Smooth muscle cell (in vitro differentiated cells): ENCODE results near the gene FHL1. TPM values are rescaled to one million over a fixed set of nuclear protein-coding genes. Genes with fewer than 3 reads are reported as not detected.
"Not testable (repeated sequence)": the region's sequence is repeated elsewhere in the genome, so short reads cannot be mapped to it uniquely, and the experiment has no call there.

Experiments used
- DNase-seq: peaks from one replicate; lab custom pipeline; 2025; ENCODE audit not compliant: unreplicated experiment; lab: John Stamatoyannopoulos, UW
- H2AFZ ChIP-seq: fragments of 200-600 bp; sonication (generic); 2 replicates; pipeline ENCODE4 v1.6.0; 2016; ENCODE audit warnings: antibody characterized with exemption, low read depth, mild to moderate bottlenecking
- H3F3A ChIP-seq: fragments of 200-600 bp; sonication (generic); 2 replicates; pipeline ENCODE4 v1.6.0; 2017; ENCODE audit warnings: antibody characterized with exemption, low read depth
- H3K27ac ChIP-seq: fragments of 200-600 bp; sonication (generic); 2 replicates; pipeline ENCODE4 v1.5.1; 2016; ENCODE audit warnings: low read depth, mild to moderate bottlenecking
- H3K27me3 ChIP-seq: fragments of 200-600 bp; sonication (generic); 2 replicates; pipeline ENCODE4 v1.6.1; 2016; ENCODE audit warnings: low read depth, mild to moderate bottlenecking
- H3K36me3 ChIP-seq: fragments of 200-600 bp; sonication (generic); 2 replicates; pipeline ENCODE4 v1.5.1; 2016; ENCODE audit warnings: low read depth
- H3K4me1 ChIP-seq: fragments of 200-600 bp; sonication (generic); 2 replicates; pipeline ENCODE4 v1.5.1; 2016; ENCODE audit warnings: low read depth
- H3K4me2 ChIP-seq: fragments of 200-600 bp; sonication (generic); 2 replicates; pipeline ENCODE4 v1.6.0; 2016; ENCODE audit warnings: mild to moderate bottlenecking
- H3K4me3 ChIP-seq: fragments of 200-600 bp; sonication (generic); 2 replicates; pipeline ENCODE4 v1.5.1; 2016; ENCODE audit warnings: mild to moderate bottlenecking
- H3K79me2 ChIP-seq: fragments of 200-600 bp; sonication (generic); 2 replicates; pipeline ENCODE4 v1.6.0; 2016; ENCODE audit warnings: low read depth, mild to moderate bottlenecking
- H3K9ac ChIP-seq: fragments of 200-600 bp; sonication (generic); 2 replicates; pipeline ENCODE4 v1.6.0; 2016; ENCODE audit warnings: low read depth
- H3K9me3 ChIP-seq: fragments of 200-600 bp; sonication (generic); replicated peaks from 2 replicates; pipeline ENCODE4 v1.5.1; 2016; ENCODE audit warnings: low read depth
- H4K20me1 ChIP-seq: fragments of 200-600 bp; sonication (generic); 2 replicates; pipeline ENCODE4 v1.6.0; 2016; ENCODE audit warnings: low read depth
- CTCF ChIP-seq: fragments of 200-600 bp; sonication (generic); IDR thresholded peaks from 2 replicates; pipeline ENCODE4 v1.5.1; 2017; ENCODE audit warnings: borderline replicate concordance, mild to moderate bottlenecking, antibody characterized with exemption; ENCODE audit not compliant: insufficient read depth, poor library complexity, severe bottlenecking
- WGBS: methylation state at CpG from one replicate; pipeline ENCODE4 v1.1.7; 2016; ENCODE audit warnings: low lambda C conversion rate; 5-methylcytosine and 5-hydroxymethylcytosine counted together
- polyA plus RNA-seq: library from polyadenylated mRNA; unstranded; fragments of >200 nt; fragmentation: Nextera tagmentation; extraction: Ambion mirVana; gene quantifications from 2 replicates; pipeline ENCODE4 v1.2.1, GENCODE V29; 2016
- total RNA-seq: library from RNA; depleted of rRNA; stranded (reverse); fragments of >200 nt; gene quantifications from 2 replicates; pipeline ENCODE4 v1.2.3, GENCODE V29; 2014

FHL1 gene
- total and polyA plus RNA-seq, 2 experiments from 2014 or later, result 76.0 to 103 TPM

- H3K4me2 ChIP-seq, result no peak overlapping the region
- H3K9ac ChIP-seq, result no peak overlapping the region
- no peak for DNase-seq
Measured at GRCh38 chrX:136166221-136166855, 19.0 kb downstream of the FHL1 start.

GRCh38 chrX:136167989-136168388 lies 20.7 kb downstream of the FHL1 start:
- H4K20me1 ChIP-seq, H3K4me1 ChIP-seq, H3F3A ChIP-seq, H3K9me3 ChIP-seq, H3K27me3 ChIP-seq, H3K4me2 ChIP-seq, H3K9ac ChIP-seq, H3K27ac ChIP-seq, DNase-seq, H3K36me3 ChIP-seq, H2AFZ ChIP-seq, H3K4me3 ChIP-seq: not testable (repeated sequence)
- WGBS, result 87% methylated on average over 6 of the region's 6 CpGs
- peaks cover 11% of the 10 kb centered on the region for H3K79me2 ChIP-seq

More at GRCh38 chrX:136166221-136166855, 19.0 kb downstream of the FHL1 start:
- no peaks in the 10 kb centered on the region for H3K36me3 ChIP-seq
- no peak overlapping the region for H2AFZ ChIP-seq
- no peaks in the 10 kb centered on the region for H3K9me3 ChIP-seq
- 82% methylated on average over 8 of the region's 8 CpGs for WGBS
- H3K4me1 ChIP-seq, result peaks cover 5% of the 10 kb centered on the region
- H3F3A ChIP-seq, result no peaks in the 10 kb centered on the region
- H3K79me2 ChIP-seq, result peaks cover 13% of the 10 kb centered on the region
- peak; percentile 17 for TF ChIP-seq CTCF
- H3K27ac ChIP-seq, result no peak overlapping the region
- no peak overlapping the region for H3K4me3 ChIP-seq
- no peaks in the 10 kb centered on the region for H3K27me3 ChIP-seq
- H4K20me1 ChIP-seq, result peaks cover 15% of the 10 kb centered on the region

GRCh38 chrX:136168929-136169735 lies 21.8 kb downstream of the FHL1 start:
- no peak for DNase-seq
- peaks cover 5% of the 10 kb centered on the region for H3K4me1 ChIP-seq
- no peaks in the 10 kb centered on the region for H3K36me3 ChIP-seq
- no peak overlapping the region for H3K4me2 ChIP-seq
- H3F3A ChIP-seq, result no peaks in the 10 kb centered on the region
- peak overlapping the region; percentile 65 for H3K27ac ChIP-seq
- no peak overlapping the region for H3K4me3 ChIP-seq
- H4K20me1 ChIP-seq, result peaks cover 3% of the 10 kb centered on the region
- WGBS, result 59% methylated on average over 17 of the region's 17 CpGs
- H3K9me3 ChIP-seq, result no peaks in the 10 kb centered on the region
- TF ChIP-seq CTCF, result no peak
- H3K79me2 ChIP-seq, result peaks cover 8% of the 10 kb centered on the region
- H2AFZ ChIP-seq, result no peak overlapping the region
- peak overlapping the region; percentile 20 for H3K9ac ChIP-seq
- no peaks in the 10 kb centered on the region for H3K27me3 ChIP-seq

- WGBS, result 62% methylated on average over 9 of the region's 9 CpGs
- no peaks in the 10 kb centered on the region for H3K9me3 ChIP-seq
- H3K9ac ChIP-seq, result peak overlapping the region; percentile 40
- no peak for DNase-seq
- peaks cover 3% of the 10 kb centered on the region for H4K20me1 ChIP-seq
- no peak overlapping the region for H2AFZ ChIP-seq
- H3K27ac ChIP-seq, result peak overlapping the region; percentile 65
- H3K4me3 ChIP-seq, result no peak overlapping the region
- no peaks in the 10 kb centered on the region for H3K27me3 ChIP-seq
- no peak for TF ChIP-seq CTCF
- peaks cover 5% of the 10 kb centered on the region for H3K4me1 ChIP-seq
- H3K4me2 ChIP-seq, result peak overlapping the region; percentile 18
- H3K36me3 ChIP-seq, result no peaks in the 10 kb centered on the region
- no peaks in the 10 kb centered on the region for H3K79me2 ChIP-seq
- no peaks in the 10 kb centered on the region for H3F3A ChIP-seq
Measured at GRCh38 chrX:136170139-136170800, 22.9 kb downstream of the FHL1 start.
